Hepatocyte (in vitro differentiated cells): ENCODE data around the gene SLAMF1. TPM values are rescaled to one million over a fixed set of nuclear protein-coding genes. Genes with fewer than 3 reads are reported as not detected.
A peak's percentile ranks its signal among the peaks of the same experiment; 100 is the strongest.
"Not testable (repeated sequence)": the region's sequence is repeated elsewhere in the genome, so short reads cannot be mapped to it uniquely, and the experiment has no call there.

Experiments used
- DNase-seq: peaks from one replicate; pipeline ENCODE4 v3.0.0-alpha.2; 2016; ENCODE audit warnings: low spot score
- H2AFZ ChIP-seq: fragments of 200-600 bp; sonication (generic); 2 replicates; pipeline ENCODE4 v1.6.0; 2016; ENCODE audit warnings: antibody characterized with exemption, mild to moderate bottlenecking
- H3K27ac ChIP-seq: fragments of 200-600 bp; sonication (generic); 2 replicates; pipeline ENCODE4 v1.5.1; 2016; ENCODE audit warnings: mild to moderate bottlenecking
- H3K27me3 ChIP-seq: fragments of 200-600 bp; sonication (generic); 2 replicates; pipeline ENCODE4 v1.6.1; 2016
- H3K36me3 ChIP-seq: fragments of 200-600 bp; sonication (generic); replicated peaks from 2 replicates; pipeline ENCODE4 v1.5.1; 2016; ENCODE audit warnings: low read depth; ENCODE audit not compliant: insufficient read depth
- H3K4me1 ChIP-seq: fragments of 200-600 bp; sonication (generic); 2 replicates; pipeline ENCODE4 v1.5.1; 2016; ENCODE audit warnings: mild to moderate bottlenecking, moderate library complexity; ENCODE audit not compliant: insufficient read depth
- H3K4me2 ChIP-seq: fragments of 200-600 bp; sonication (generic); 2 replicates; pipeline ENCODE4 v1.6.0; 2016
- H3K4me3 ChIP-seq: fragments of 200-600 bp; sonication (generic); 2 replicates; pipeline ENCODE4 v1.5.1; 2016; ENCODE audit warnings: mild to moderate bottlenecking
- H3K79me2 ChIP-seq: fragments of 200-600 bp; sonication (generic); 2 replicates; pipeline ENCODE4 v1.6.0; 2017; ENCODE audit warnings: mild to moderate bottlenecking
- H3K9me2 ChIP-seq: fragments of 200-600 bp; sonication (generic); replicated peaks from 2 replicates; pipeline ENCODE4 v1.6.0; 2017; ENCODE audit warnings: mild to moderate bottlenecking; ENCODE audit not compliant: insufficient read depth
- H3K9me3 ChIP-seq: fragments of 200-600 bp; sonication (generic); 2 replicates; pipeline ENCODE4 v1.5.1; 2016; ENCODE audit warnings: low read depth, mild to moderate bottlenecking
- H4K20me1 ChIP-seq: fragments of 200-600 bp; sonication (generic); 2 replicates; pipeline ENCODE4 v1.6.0; 2016; ENCODE audit warnings: mild to moderate bottlenecking; ENCODE audit not compliant: insufficient read depth, poor library complexity, severe bottlenecking
- CTCF ChIP-seq: fragments of 200-600 bp; sonication (generic); IDR thresholded peaks from 2 replicates; pipeline ENCODE4 v1.5.1; 2016; ENCODE audit warnings: antibody characterized with exemption, mild to moderate bottlenecking; ENCODE audit not compliant: poor library complexity
- EZH2 ChIP-seq: fragments of 200-600 bp; sonication (generic); IDR thresholded peaks from 2 replicates; pipeline ENCODE4 v1.6.1; 2016; ENCODE audit warnings: antibody characterized with exemption, mild to moderate bottlenecking, borderline replicate concordance
- EZH2phosphoT487 ChIP-seq: fragments of 200-600 bp; sonication (generic); IDR thresholded peaks from one replicate; pipeline ENCODE4 v1.6.1; 2018; ENCODE audit warnings: antibody characterized with exemption, mild to moderate bottlenecking, low read depth, moderate library complexity; ENCODE audit not compliant: unreplicated experiment, severe bottlenecking
- WGBS: methylation state at CpG from one replicate; pipeline ENCODE4 v1.1.6; 2016; ENCODE audit warnings: low lambda C conversion rate; ENCODE audit errors: missing lambda C conversion rate; 5-methylcytosine and 5-hydroxymethylcytosine counted together
- polyA plus RNA-seq: library from polyadenylated mRNA; unstranded; fragments of >200 nt; fragmentation: Nextera tagmentation; extraction: Ambion mirVana; gene quantifications from 2 replicates; pipeline ENCODE4 v1.2.1, GENCODE V29; 2016
- total RNA-seq: library from RNA; depleted of rRNA; stranded (reverse); fragments of >200 nt; gene quantifications from 2 replicates; pipeline ENCODE4 v1.2.3, GENCODE V29; 2014

The SLAMF1 gene
- total and polyA plus RNA-seq, 2 experiments from 2014 or later: 1.2 to 2.1 TPM

GRCh38 chr1:160656737-160657136 lies 9.9 kb upstream of the SLAMF1 start:
- TF ChIP-seq EZH2 (no peak), EZH2phosphoT487 (no peak), CTCF (no peak)
- 71% methylated on average over 3 of the region's 3 CpGs for WGBS
- H3K36me3 ChIP-seq: no peaks in the 10 kb centered on the region
- H3K27me3 ChIP-seq: no peaks in the 10 kb centered on the region
- no peaks in the 10 kb centered on the region for H3K9me3 ChIP-seq
- H3K4me2 ChIP-seq: no peak overlapping the region
- H3K4me1 ChIP-seq: peaks cover 28% of the 10 kb centered on the region
- H3K9me2 ChIP-seq: no peaks in the 10 kb centered on the region
- H4K20me1 ChIP-seq: no peaks in the 10 kb centered on the region
- no peaks in the 10 kb centered on the region for H3K79me2 ChIP-seq
- no peak overlapping the region for H2AFZ ChIP-seq
- peak overlapping the region; percentile 46 for H3K27ac ChIP-seq
- DNase-seq: no peak
- H3K4me3 ChIP-seq: no peak overlapping the region

- H3K27me3 ChIP-seq: no peaks in the 10 kb centered on the region
- no peaks in the 10 kb centered on the region for H3K9me2 ChIP-seq
- WGBS: 91% methylated on average over 2 of the region's 2 CpGs
- peaks cover 44% of the 10 kb centered on the region for H3K4me1 ChIP-seq
- no peaks in the 10 kb centered on the region for H3K79me2 ChIP-seq
- DNase-seq: no peak
- no peak overlapping the region for H3K4me2 ChIP-seq
- H3K9me3 ChIP-seq: no peaks in the 10 kb centered on the region
- H4K20me1 ChIP-seq: no peaks in the 10 kb centered on the region
- no peak for TF ChIP-seq EZH2
- no peak for TF ChIP-seq CTCF
- no peak for TF ChIP-seq EZH2phosphoT487
- H3K27ac ChIP-seq: peak overlapping the region; percentile 85
- no peak overlapping the region for H2AFZ ChIP-seq
- no peak overlapping the region for H3K4me3 ChIP-seq
- no peaks in the 10 kb centered on the region for H3K36me3 ChIP-seq
Observed at GRCh38 chr1:160653620-160654016, 6.8 kb upstream of the SLAMF1 start.

- H3K9me2 ChIP-seq: no peaks in the 10 kb centered on the region
- H2AFZ ChIP-seq: no peak overlapping the region
- WGBS: 70% methylated on average over 9 of the region's 9 CpGs
- TF ChIP-seq EZH2 (no peak), EZH2phosphoT487 (no peak), CTCF (no peak)
- H3K9me3 ChIP-seq: no peaks in the 10 kb centered on the region
- H4K20me1 ChIP-seq: no peaks in the 10 kb centered on the region
- peak overlapping the region; percentile 85 for H3K27ac ChIP-seq
- peaks cover 44% of the 10 kb centered on the region for H3K4me1 ChIP-seq
- H3K27me3 ChIP-seq: no peaks in the 10 kb centered on the region
- H3K36me3 ChIP-seq: no peaks in the 10 kb centered on the region
- H3K4me3 ChIP-seq: no peak overlapping the region
- DNase-seq: no peak
- no peaks in the 10 kb centered on the region for H3K79me2 ChIP-seq
- peak overlapping the region; percentile 2 for H3K4me2 ChIP-seq
Observed at GRCh38 chr1:160652924-160653619, 6.2 kb upstream of the SLAMF1 start.

- 11% methylated on average over 8 of the region's 8 CpGs for WGBS
- peak; percentile 55 for DNase-seq
- not testable (repeated sequence) for H3K36me3 ChIP-seq, H3K27me3 ChIP-seq, H3K79me2 ChIP-seq, H4K20me1 ChIP-seq, H3K4me3 ChIP-seq, H3K9me3 ChIP-seq, H3K9me2 ChIP-seq, H2AFZ ChIP-seq
- peak overlapping the region; percentile 85 for H3K27ac ChIP-seq
- H3K4me2 ChIP-seq: peak overlapping the region; percentile 2
- H3K4me1 ChIP-seq: peaks cover 41% of the 10 kb centered on the region
Observed at GRCh38 chr1:160652065-160652641, 5.3 kb upstream of the SLAMF1 start.
